NCI-H2196 (cell line): ENCODE measurements around the gene SDR9C7.
"Not testable (repeated sequence)": the region's sequence is repeated elsewhere in the genome, so short reads cannot be mapped to it uniquely, and the experiment has no call there.

Source experiments
- DNase-seq: peaks from one replicate; lab custom pipeline; 2025; ENCODE audit not compliant: unreplicated experiment; lab: John Stamatoyannopoulos, UW

SDR9C7 gene

GRCh38 chr12:56933826-56934625 lies at the start of gene SDR9C7:
Gene SDR9C7, minus strand, starts transcription at chr12:56934408. Its CDS starts 147 bp downstream, at chr12:56934261.
- DNase-seq, result no peak

GRCh38 chr12:56983386-56983785 lies 49.2 kb upstream of the SDR9C7 start:
- DNase-seq, result no peak

- not testable (repeated sequence) for DNase-seq
Measured at GRCh38 chr12:56982578-56983236, 48.5 kb upstream of the SDR9C7 start.

GRCh38 chr12:56980941-56981530 lies 46.8 kb upstream of the SDR9C7 start:
- DNase-seq, result no peak

GRCh38 chr12:56980268-56980667 lies 46.1 kb upstream of the SDR9C7 start:
- DNase-seq, result no peak

- no peak for DNase-seq
Measured at GRCh38 chr12:56979628-56980027, 45.4 kb upstream of the SDR9C7 start.

- DNase-seq, result no peak
Measured at GRCh38 chr12:56978397-56979138, 44.4 kb upstream of the SDR9C7 start.

GRCh38 chr12:56977361-56977760 lies 43.2 kb upstream of the SDR9C7 start:
- not testable (repeated sequence) for DNase-seq

- DNase-seq, result not testable (repeated sequence)
Measured at GRCh38 chr12:56974224-56974623, 40.0 kb upstream of the SDR9C7 start.

- DNase-seq, result not testable (repeated sequence)
Measured at GRCh38 chr12:56968910-56969309, 34.7 kb upstream of the SDR9C7 start.

GRCh38 chr12:56965997-56966642 lies 31.9 kb upstream of the SDR9C7 start:
- not testable (repeated sequence) for DNase-seq

GRCh38 chr12:56965124-56965523 lies 30.9 kb upstream of the SDR9C7 start:
- not testable (repeated sequence) for DNase-seq

- DNase-seq, result not testable (repeated sequence)
Measured at GRCh38 chr12:56963557-56963956, 29.3 kb upstream of the SDR9C7 start.

- not testable (repeated sequence) for DNase-seq
Measured at GRCh38 chr12:56962247-56962646, 28.0 kb upstream of the SDR9C7 start.

GRCh38 chr12:56958422-56958821 lies 24.2 kb upstream of the SDR9C7 start:
- DNase-seq, result no peak

GRCh38 chr12:56957229-56958052 lies 23.2 kb upstream of the SDR9C7 start, which contains the start of gene RDH16:
Gene RDH16, minus strand, starts transcription at chr12:56957608. Its CDS starts 146 bp downstream, at chr12:56957462.
- no peak for DNase-seq

- no peak for DNase-seq
Measured at GRCh38 chr12:56955631-56956256, 21.5 kb upstream of the SDR9C7 start.

- DNase-seq, result no peak
Measured at GRCh38 chr12:56954958-56955355, 20.7 kb upstream of the SDR9C7 start.
